Astrocyte of the cerebellum (primary cell): ENCODE data around the gene GFRA1.
"Not testable (repeated sequence)": the region's sequence is repeated elsewhere in the genome, so short reads cannot be mapped to it uniquely, and the experiment has no call there.

Source experiments
- DNase-seq: peaks from one replicate; pipeline ENCODE4 v3.0.0-alpha.2; 2011; ENCODE audit warnings: low read depth
- H3K4me3 ChIP-seq: 2 replicates; pipeline ENCODE4 v1.5.1; 2011; ENCODE audit warnings: mild to moderate bottlenecking, low read depth, low read length, moderate library complexity
- in situ Hi-C: cut with HindIII; loops from 2 replicates; pipeline ENCODE4 v1.10.0; 2017; ENCODE audit warnings: low sequenced_read_pairs
- TF ChIP-seq, protein P1 (sequence below): IDR thresholded peaks from 2 replicates; pipeline ENCODE4 v1.5.1; 2012; ENCODE audit warnings: low read length, low read depth, moderate library complexity, mild to moderate bottlenecking; ENCODE audit errors: missing control alignments

Gene GFRA1

DNA sequence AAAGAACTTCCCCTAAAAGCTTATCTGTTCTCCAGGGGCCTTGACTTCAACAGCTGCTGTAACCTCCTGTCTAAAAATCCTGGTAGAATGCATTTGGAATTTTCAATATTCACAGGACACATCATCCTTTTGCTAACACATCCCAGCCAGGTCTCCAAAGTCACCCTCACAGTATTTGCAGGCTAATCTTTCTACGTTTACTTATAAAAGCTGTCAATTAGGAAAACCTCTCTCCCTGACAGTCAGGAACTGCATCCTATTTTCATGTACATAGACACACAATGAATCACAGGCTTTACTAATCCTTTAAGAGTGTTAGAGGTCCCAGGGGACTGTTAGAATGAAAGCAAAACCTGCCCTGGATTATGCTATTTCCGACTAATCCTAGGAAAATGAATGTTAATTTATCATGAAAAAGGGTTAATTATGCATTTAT lies 102.2 kb downstream of the GFRA1 start:
- in situ Hi-C loops: no loop called here
- DNase-seq: peak; percentile 31
- TF ChIP-seq, protein P1, sequence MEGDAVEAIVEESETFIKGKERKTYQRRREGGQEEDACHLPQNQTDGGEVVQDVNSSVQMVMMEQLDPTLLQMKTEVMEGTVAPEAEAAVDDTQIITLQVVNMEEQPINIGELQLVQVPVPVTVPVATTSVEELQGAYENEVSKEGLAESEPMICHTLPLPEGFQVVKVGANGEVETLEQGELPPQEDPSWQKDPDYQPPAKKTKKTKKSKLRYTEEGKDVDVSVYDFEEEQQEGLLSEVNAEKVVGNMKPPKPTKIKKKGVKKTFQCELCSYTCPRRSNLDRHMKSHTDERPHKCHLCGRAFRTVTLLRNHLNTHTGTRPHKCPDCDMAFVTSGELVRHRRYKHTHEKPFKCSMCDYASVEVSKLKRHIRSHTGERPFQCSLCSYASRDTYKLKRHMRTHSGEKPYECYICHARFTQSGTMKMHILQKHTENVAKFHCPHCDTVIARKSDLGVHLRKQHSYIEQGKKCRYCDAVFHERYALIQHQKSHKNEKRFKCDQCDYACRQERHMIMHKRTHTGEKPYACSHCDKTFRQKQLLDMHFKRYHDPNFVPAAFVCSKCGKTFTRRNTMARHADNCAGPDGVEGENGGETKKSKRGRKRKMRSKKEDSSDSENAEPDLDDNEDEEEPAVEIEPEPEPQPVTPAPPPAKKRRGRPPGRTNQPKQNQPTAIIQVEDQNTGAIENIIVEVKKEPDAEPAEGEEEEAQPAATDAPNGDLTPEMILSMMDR: no peak

DNA sequence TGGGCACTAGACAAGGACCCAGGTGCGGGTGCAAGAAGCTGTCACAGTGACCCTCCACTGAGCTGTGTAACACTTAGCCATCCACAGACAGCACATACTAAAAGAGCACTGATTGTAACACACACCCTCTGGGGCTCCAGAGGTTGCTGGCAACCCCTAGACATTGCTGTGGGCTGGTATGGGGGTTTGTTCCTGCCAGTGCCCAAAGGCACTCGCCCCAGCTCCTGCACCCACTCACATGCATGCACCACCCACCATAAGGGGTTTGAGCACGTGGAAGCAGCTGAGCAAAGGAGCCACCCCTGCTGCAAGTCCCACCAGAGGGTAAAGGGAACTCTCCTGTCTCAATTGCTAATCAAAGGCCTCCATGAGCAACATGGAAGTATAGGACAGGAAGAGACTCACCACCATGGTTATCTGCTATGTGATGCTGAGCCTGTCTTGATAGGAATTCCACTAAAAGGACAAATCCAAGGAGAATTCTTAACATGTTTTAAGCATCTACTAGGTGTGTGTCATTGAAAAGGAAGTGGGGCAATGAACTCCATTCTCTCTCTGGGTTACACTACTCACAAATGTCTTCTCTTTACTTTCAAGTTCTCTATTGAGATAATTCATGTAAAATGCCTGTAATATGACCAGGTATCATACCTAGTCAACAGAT lies 103.1 kb downstream of the GFRA1 start:
- in situ Hi-C loops: no loop called here
- no peak overlapping the region for H3K4me3 ChIP-seq
- TF ChIP-seq, protein P1: no peak
- no peak for DNase-seq

More for the DNA sequence above, 102.2 kb downstream of the GFRA1 start:
- no peak overlapping the region for H3K4me3 ChIP-seq

DNA sequence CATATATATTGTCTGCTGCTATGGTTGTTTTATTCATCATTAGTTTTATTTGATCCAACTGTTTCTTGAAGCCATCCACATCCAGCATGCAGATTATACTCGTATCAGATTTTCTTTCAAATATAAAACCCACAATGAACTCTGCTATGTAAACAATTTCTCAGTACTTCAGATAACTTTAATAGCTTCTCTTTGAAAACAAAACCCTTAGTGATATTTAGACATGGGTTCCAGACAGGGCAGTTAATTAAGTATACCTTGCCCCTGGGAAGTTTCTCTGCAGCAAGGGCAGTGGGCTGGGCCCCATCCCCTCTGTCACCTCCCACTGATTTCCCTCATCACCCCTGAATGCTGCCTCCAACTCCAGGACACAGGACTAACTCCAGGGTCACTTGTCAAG lies 104.3 kb downstream of the GFRA1 start:
- TF ChIP-seq, protein P1: no peak
- no peak overlapping the region for H3K4me3 ChIP-seq
- in situ Hi-C loops: no loop called here
- DNase-seq: no peak

DNA sequence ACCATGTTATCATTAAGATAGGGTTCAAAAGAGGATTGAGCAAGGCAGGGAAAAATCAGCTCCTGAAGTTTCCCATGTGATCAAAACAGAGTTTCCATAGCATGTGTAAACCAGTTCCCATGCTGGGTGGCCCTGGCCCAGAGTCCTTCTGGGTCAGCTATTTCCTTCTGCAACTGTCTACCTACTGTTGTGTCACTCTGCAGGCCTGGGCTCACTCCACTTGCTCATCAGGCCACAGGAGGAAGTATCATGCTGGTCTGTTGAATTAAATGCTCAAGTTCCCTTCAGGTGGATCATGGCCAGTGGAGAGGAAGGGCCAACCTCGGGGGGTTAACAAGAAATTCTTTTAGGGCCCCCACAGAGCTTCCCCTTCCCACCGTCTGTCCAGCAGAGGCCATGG lies 104.7 kb downstream of the GFRA1 start:
- TF ChIP-seq, protein P1: no peak
- no peak overlapping the region for H3K4me3 ChIP-seq
- in situ Hi-C loops: no loop called here
- peak; percentile 41 for DNase-seq

DNA sequence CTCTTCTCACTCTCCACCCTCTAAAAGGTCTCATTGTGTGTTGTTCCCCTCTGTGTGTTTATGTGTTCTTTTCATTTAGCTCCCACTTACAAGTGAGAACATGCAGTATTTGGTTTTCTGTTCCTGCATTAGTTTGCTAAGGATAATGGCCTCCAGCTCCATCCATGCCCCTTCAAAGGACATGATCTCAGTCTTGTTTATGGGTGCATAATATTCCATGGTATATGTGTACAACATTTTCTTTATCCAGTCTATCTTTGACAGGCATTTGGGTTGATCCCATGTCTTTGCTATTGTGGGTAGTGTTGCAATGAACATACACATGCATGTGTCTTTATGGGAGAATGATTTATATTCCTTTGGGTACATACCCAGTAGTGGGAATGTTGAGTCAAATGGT lies 107.1 kb downstream of the GFRA1 start:
- H3K4me3 ChIP-seq, in situ Hi-C loops, DNase-seq: not testable (repeated sequence)

DNA sequence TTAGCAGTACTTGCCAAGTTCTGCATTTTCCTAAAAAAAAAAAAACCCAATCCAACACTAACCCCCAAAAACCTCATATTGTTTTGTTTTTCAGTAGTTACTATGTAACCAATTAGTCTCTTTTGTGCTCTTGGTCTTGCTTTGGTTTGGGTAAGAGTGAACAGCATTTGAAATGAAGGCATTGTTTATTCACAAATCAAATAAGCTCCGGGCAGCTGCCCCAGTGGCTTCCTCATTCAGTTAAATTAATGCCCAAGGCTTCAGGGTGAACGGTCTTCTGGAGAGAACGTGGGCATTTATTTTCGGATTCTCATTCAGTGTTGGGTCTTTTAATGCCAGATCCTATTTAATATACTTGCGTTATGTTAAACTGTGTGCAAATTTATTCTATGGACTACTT lies 108.7 kb downstream of the GFRA1 start:
- DNase-seq: no peak
- H3K4me3 ChIP-seq: no peak overlapping the region
- in situ Hi-C loops: no loop called here
- TF ChIP-seq, protein P1: no peak

DNA sequence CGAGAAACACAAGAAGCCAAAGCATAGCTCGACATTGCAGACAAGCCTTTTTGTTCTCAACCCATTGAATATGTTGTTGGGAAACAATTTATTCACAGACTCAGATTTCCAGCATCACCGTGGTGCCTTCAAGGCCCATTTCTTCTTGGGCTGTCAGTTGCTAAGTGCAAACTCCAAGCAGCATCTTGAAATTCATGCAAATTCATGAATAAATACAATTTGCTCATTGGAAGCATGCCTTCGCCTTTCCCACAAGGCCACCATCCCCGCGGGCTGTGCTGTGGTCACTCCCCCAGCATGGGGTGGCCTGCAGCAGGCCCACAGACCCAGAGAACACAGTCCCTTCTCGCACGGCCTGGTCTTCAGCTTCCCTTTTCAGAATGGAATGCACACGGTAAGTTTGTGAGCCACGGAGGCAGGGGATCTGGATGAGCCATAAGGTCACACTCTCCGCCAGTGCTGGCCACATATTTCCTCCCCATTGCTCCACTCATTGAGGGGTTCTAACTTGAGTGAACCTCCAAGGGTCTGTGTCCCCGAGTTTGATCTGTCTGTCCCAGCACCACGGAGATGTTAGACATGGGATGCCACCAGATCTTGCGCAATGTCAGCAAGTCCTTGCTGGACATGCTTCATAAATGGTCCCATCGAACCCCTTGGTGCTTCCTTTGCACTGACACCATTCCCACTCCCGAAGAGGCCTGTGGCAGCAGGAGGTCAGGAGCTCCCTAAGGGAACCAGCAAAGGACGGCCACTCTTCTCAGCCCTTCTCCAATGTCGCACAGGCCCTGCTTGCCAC lies 109.5 kb downstream of the GFRA1 start:
- TF ChIP-seq, protein P1: no peak
- H3K4me3 ChIP-seq: no peak overlapping the region
- DNase-seq: peak; percentile 20
- in situ Hi-C loops: no loop called here
